DMS 273 treated with DMSO at 0.1 percent for 48 hours (cell line): Measurements from ENCODE around the gene SNX17.
"Not testable (repeated sequence)": the region's sequence is repeated elsewhere in the genome, so short reads cannot be mapped to it uniquely, and the experiment has no call there.

Experiments
- DNase-seq: peaks from one replicate; lab custom pipeline; 2025; lab: John Stamatoyannopoulos, UW

Gene SNX17

GRCh38 chr2:27400348-27401135 is 30.1 kb downstream of the SNX17 start:
- DNase-seq: no peak

GRCh38 chr2:27407798-27408491 is 37.5 kb downstream of the SNX17 start:
- DNase-seq: no peak

- DNase-seq: no peak
These were observed 38.3 kb downstream of the SNX17 start for GRCh38 chr2:27408601-27409320.

- peak; percentile 89 for DNase-seq
These were observed 39.1 kb downstream of the SNX17 start, which contains the start of gene PPM1G for GRCh38 chr2:27409321-27410073. Gene PPM1G (minus strand): TSS chr2:27409591. CDS start chr2:27409422, 169 bp downstream.

- DNase-seq: no peak
These were observed 42.2 kb downstream of the SNX17 start for GRCh38 chr2:27412419-27413152.

- DNase-seq: no peak
These were observed 45.7 kb downstream of the SNX17 start for GRCh38 chr2:27416151-27416550.

- no peak for DNase-seq
These were observed 50.6 kb downstream of the SNX17 start for GRCh38 chr2:27420996-27421395.

- DNase-seq: no peak
These were observed 51.3 kb downstream of the SNX17 start for GRCh38 chr2:27421660-27422250.

GRCh38 chr2:27422958-27423357 is 52.5 kb downstream of the SNX17 start:
- DNase-seq: no peak

GRCh38 chr2:27425039-27425438 is 54.6 kb downstream of the SNX17 start:
- DNase-seq: not testable (repeated sequence)
